CD14-positive monocyte (primary cell): ENCODE results near the gene PRH1. TPM values are rescaled to one million over a fixed set of nuclear protein-coding genes. Genes with fewer than 3 reads are reported as not detected.

Experiments
- DNase-seq, 3 donors: peaks; one replicate each; pipeline ENCODE4 v3.0.0-alpha.2; 2011 to 2022
- H2AFZ ChIP-seq: 2 replicates; pipeline ENCODE4 v1.6.0; 2012; ENCODE audit warnings: mild to moderate bottlenecking, low read depth, low read length, inconsistent platforms; ENCODE audit not compliant: insufficient read depth, poor library complexity, severe bottlenecking
- H3K27ac ChIP-seq, 2 donors: 1 replicate in 1 of 2; 2 replicates in 1 of 2; pipeline ENCODE4 v1.5.1; 2012 to 2013; ENCODE audit warnings: low read length in 2 of 2, control low read depth in 1 of 2, inconsistent platforms in 1 of 2, low read depth in 1 of 2, mild to moderate bottlenecking in 1 of 2
- H3K27me3 ChIP-seq, 2 donors: one replicate each; pipeline versions ENCODE4 v1.6.0 to v1.6.1; 2011 to 2013; ENCODE audit warnings: low read length in 2 of 2; ENCODE audit not compliant: control insufficient read depth in 2 of 2, insufficient read depth in 2 of 2
- H3K36me3 ChIP-seq, 2 donors: replicated peaks in 1 of 2; 1 replicate in 1 of 2; 2 replicates in 1 of 2; pipeline versions ENCODE4 v1.5.1 to v1.6.1; 2012 to 2013; ENCODE audit warnings: low read length in 2 of 2, control low read depth in 1 of 2, inconsistent platforms in 1 of 2, mild to moderate bottlenecking in 1 of 2; ENCODE audit not compliant: insufficient read depth in 2 of 2, control insufficient read depth in 1 of 2
- H3K4me1 ChIP-seq, 2 donors: 1 replicate in 1 of 2; 2 replicates in 1 of 2; pipeline versions ENCODE4 v1.5.1 to v1.6.1; 2012 to 2013; ENCODE audit warnings: low read length in 2 of 2, control low read depth in 1 of 2, inconsistent platforms in 1 of 2, mild to moderate bottlenecking in 1 of 2, moderate library complexity in 1 of 2; ENCODE audit not compliant: insufficient read depth in 2 of 2, control insufficient read depth in 1 of 2
- H3K4me2 ChIP-seq: replicated peaks from 2 replicates; pipeline ENCODE3; 2012; ENCODE audit warnings: low read length, moderate library complexity, mild to moderate bottlenecking; ENCODE audit not compliant: poor library complexity, severe bottlenecking; ENCODE audit errors: extremely low read depth
- H3K4me3 ChIP-seq, 3 experiments: fragments of 200-600 bp in 1 of 3; sonication (generic) in 1 of 3; replicated peaks in 1 of 3; 1 replicate in 2 of 3; 2 replicates in 1 of 3; pipeline ENCODE4 v1.5.1; 2011 to 2013; ENCODE audit warnings: low read length in 3 of 3, mild to moderate bottlenecking in 3 of 3, control low read depth in 2 of 3, low read depth in 2 of 3, inconsistent platforms in 1 of 3, moderate library complexity in 1 of 3
- H3K79me2 ChIP-seq: 2 replicates; pipeline ENCODE4 v1.6.0; 2012; ENCODE audit warnings: mild to moderate bottlenecking, control low read depth, inconsistent platforms, low read length, moderate library complexity; ENCODE audit not compliant: insufficient read depth
- H3K9ac ChIP-seq: 2 replicates; pipeline ENCODE4 v1.6.0; 2017; ENCODE audit warnings: low read length, mild to moderate bottlenecking; ENCODE audit not compliant: insufficient read depth, poor library complexity, severe bottlenecking
- H3K9me3 ChIP-seq, 2 donors: replicated peaks in 1 of 2; 1 replicate in 1 of 2; 2 replicates in 1 of 2; pipeline versions ENCODE4 v1.5.1 to v1.6.1; 2012 to 2013; ENCODE audit warnings: low read length in 2 of 2, control low read depth in 1 of 2; ENCODE audit not compliant: control insufficient read depth in 1 of 2, insufficient read depth in 1 of 2
- H4K20me1 ChIP-seq: 2 replicates; pipeline ENCODE4 v1.6.0; 2012; ENCODE audit warnings: mild to moderate bottlenecking, low read length, control low read depth, moderate library complexity; ENCODE audit not compliant: insufficient read depth
- H3K27ac Mint-ChIP-seq, 7 donors: one replicate each; pipeline ENCODE4 v1.8.0; 2020; ENCODE audit warnings: mild to moderate bottlenecking in 7 of 7, mixed read lengths in 7 of 7, moderate library complexity in 6 of 7, inconsistent platforms in 2 of 7
- H3K27me3 Mint-ChIP-seq, 3 donors: one replicate each; pipeline ENCODE4 v1.8.0; 2021 to 2022; ENCODE audit warnings: low read depth in 3 of 3, mild to moderate bottlenecking in 3 of 3, mixed read lengths in 3 of 3, moderate library complexity in 3 of 3, inconsistent platforms in 1 of 3
- H3K36me3 Mint-ChIP-seq, 2 donors: one replicate each; pipeline ENCODE4 v1.8.0; 2020; ENCODE audit warnings: mixed read lengths in 2 of 2, inconsistent platforms in 1 of 2, mild to moderate bottlenecking in 1 of 2
- H3K4me1 Mint-ChIP-seq: one replicate; pipeline ENCODE4 v1.8.0; 2020; ENCODE audit warnings: mild to moderate bottlenecking, mixed read lengths
- H3K4me3 Mint-ChIP-seq, 2 donors: one replicate each; pipeline ENCODE4 v1.8.0; 2020; ENCODE audit warnings: mild to moderate bottlenecking in 2 of 2, mixed read lengths in 2 of 2, moderate library complexity in 1 of 2
- H3K9me3 Mint-ChIP-seq, 7 donors: one replicate each; pipeline ENCODE4 v1.8.0; 2020 to 2022; ENCODE audit warnings: mixed read lengths in 7 of 7, mild to moderate bottlenecking in 6 of 7, moderate library complexity in 6 of 7, inconsistent platforms in 2 of 7
- CTCF ChIP-seq: fragments of 200-600 bp; IDR thresholded peaks from one replicate; pipeline ENCODE4 v1.8.0; 2022; ENCODE audit warnings: antibody characterized with exemption, mild to moderate bottlenecking
- WGBS: methylation state at CpG from one replicate; pipeline ENCODE4 v1.1.5; 2013; ENCODE audit warnings: missing lambda C conversion rate; ENCODE audit not compliant: insufficient coverage; 5-methylcytosine and 5-hydroxymethylcytosine counted together
- intact Hi-C, 2 donors: fragments of 100-400 bp; cut with micrococcal nuclease; formaldehyde crosslinking; loops; one replicate each; pipeline versions ENCODE4 v1.15.0 to v1.15.1; 2023
- polyA plus RNA-seq, 3 donors: library from polyadenylated mRNA; depleted of rRNA in 1 of 3; unstranded in 2 of 3; stranded (reverse) in 1 of 3; fragments of 300-500 nt in 2 of 3; fragments of >200 nt in 1 of 3; fragmentation: Illumina TruSeq in 2 of 3; gene quantifications; 1 replicate in 2 of 3; 2 replicates in 1 of 3; pipeline ENCODE4 v1.2.3, GENCODE V29; 2012 to 2021

PRH1 gene
- polyA plus RNA-seq, 3 donors, result 1.9 to 3.5 (median 2.9) TPM

GRCh38 chr12:10861366-10861765, 22.7 kb downstream of the PRH1 start:
- intact Hi-C loops, result no loop called here
- H2AFZ ChIP-seq, result no peak overlapping the region
- H3K27ac Mint-ChIP-seq, result no peak overlapping the region

GRCh38 chr12:10855807-10856206, 28.2 kb downstream of the PRH1 start:
- peaks cover 0 to 2% (median 0%) of the 10 kb centered on the region in 3 donors for H3K27me3 Mint-ChIP-seq
- intact Hi-C loops, result no loop called here
- no peaks in the 10 kb centered on the region for H3K27me3 ChIP-seq
- H3K4me3 ChIP-seq, result no peak overlapping the region
- no peak overlapping the region for H2AFZ ChIP-seq
- no peaks in the 10 kb centered on the region for H3K4me1 ChIP-seq
- H3K79me2 ChIP-seq, result no peaks in the 10 kb centered on the region
- H3K36me3 Mint-ChIP-seq, result peaks cover 7 to 13% of the 10 kb centered on the region in 2 donors
- no peaks in the 10 kb centered on the region for H4K20me1 ChIP-seq
- DNase-seq, result no peak
- H3K9me3 ChIP-seq, result peaks cover 26 to 33% of the 10 kb centered on the region in 2 donors
- no peaks in the 10 kb centered on the region for H3K36me3 ChIP-seq
- H3K9me3 Mint-ChIP-seq, result peaks cover 20 to 36% (median 27%) of the 10 kb centered on the region in 7 donors
- H3K4me3 Mint-ChIP-seq, result no peak overlapping the region
- no peak for TF ChIP-seq CTCF
- H3K9ac ChIP-seq, result no peak overlapping the region
- no peak overlapping the region for H3K27ac Mint-ChIP-seq
- no peaks in the 10 kb centered on the region for H3K4me1 Mint-ChIP-seq
- no peak overlapping the region for H3K27ac ChIP-seq
- 100% methylated on average over 2 of the region's 2 CpGs for WGBS
- no peak overlapping the region for H3K4me2 ChIP-seq

More at GRCh38 chr12:10861366-10861765, 22.7 kb downstream of the PRH1 start:
- Mint-ChIP-seq H3K4me3 (no peak overlapping the region), H3K27me3 (peaks cover 0 to 2% (median 0%) of the 10 kb centered on the region in 3 donors), H3K4me1 (no peaks in the 10 kb centered on the region), H3K9me3 (peaks cover 23 to 38% (median 32%) of the 10 kb centered on the region in 7 donors), H3K36me3 (peaks cover 3 to 13% of the 10 kb centered on the region in 2 donors)
- H3K4me1 ChIP-seq, result no peaks in the 10 kb centered on the region
- no peak overlapping the region for H3K4me2 ChIP-seq
- TF ChIP-seq CTCF, result no peak
- peaks cover 22 to 28% of the 10 kb centered on the region in 2 donors for H3K9me3 ChIP-seq
- 92% methylated on average over 2 of the region's 2 CpGs for WGBS
- no peaks in the 10 kb centered on the region for H3K36me3 ChIP-seq
- no peak for DNase-seq
- H3K9ac ChIP-seq, result no peak overlapping the region
- no peaks in the 10 kb centered on the region for H3K27me3 ChIP-seq
- H4K20me1 ChIP-seq, result no peaks in the 10 kb centered on the region
- H3K79me2 ChIP-seq, result no peaks in the 10 kb centered on the region
- H3K27ac ChIP-seq, result no peak overlapping the region
- H3K4me3 ChIP-seq, result no peak overlapping the region
